Stimulated activated naive CD8-positive, alpha-beta T cell treated with anti-CD3 and anti-CD28 coated beads, Interleukin-15, amount 100 ng/mL, for 72 hours (primary cell): Measurements from ENCODE around the gene ADAMTSL2.

ENCODE experiments used
- ATAC-seq: fragments of 150-1000 bp; cut with Tn5 transposase; 2 replicates; pipeline ENCODE4 v1.10.0; 2021; ENCODE audit warnings: mild to moderate bottlenecking, moderate library complexity
- DNase-seq, 2 donors: peaks; one replicate each; pipeline ENCODE4 v3.0.0; 2021 to 2022
- H3K27ac Mint-ChIP-seq, 2 donors: one replicate each; pipeline ENCODE4 v1.8.0; 2022; ENCODE audit warnings: mild to moderate bottlenecking in 2 of 2, mixed read lengths in 2 of 2, moderate library complexity in 2 of 2
- H3K27me3 Mint-ChIP-seq: one replicate; pipeline ENCODE4 v1.8.0; 2022; ENCODE audit warnings: mixed read lengths
- H3K4me1 Mint-ChIP-seq: one replicate; pipeline ENCODE4 v1.8.0; 2022; ENCODE audit warnings: mild to moderate bottlenecking, mixed read lengths
- H3K4me3 Mint-ChIP-seq, 2 donors: one replicate each; pipeline ENCODE4 v1.8.0; 2022; ENCODE audit warnings: mild to moderate bottlenecking in 2 of 2, mixed read lengths in 2 of 2, moderate library complexity in 1 of 2
- H3K9me3 Mint-ChIP-seq, 2 donors: one replicate each; pipeline ENCODE4 v1.8.0; 2022; ENCODE audit warnings: mixed read lengths in 2 of 2

ADAMTSL2 gene

GRCh38 chr9:133566817-133567216, 32.3 kb downstream of the ADAMTSL2 start:
- Mint-ChIP-seq H3K9me3 (no peaks in the 10 kb centered on the region), H3K27me3 (peaks cover 9% of the 10 kb centered on the region), H3K27ac (no peak overlapping the region), H3K4me3 (no peak overlapping the region), H3K4me1 (peaks cover 7% of the 10 kb centered on the region)
- DNase-seq: no peak
- peak; percentile 33 for ATAC-seq

DNA sequence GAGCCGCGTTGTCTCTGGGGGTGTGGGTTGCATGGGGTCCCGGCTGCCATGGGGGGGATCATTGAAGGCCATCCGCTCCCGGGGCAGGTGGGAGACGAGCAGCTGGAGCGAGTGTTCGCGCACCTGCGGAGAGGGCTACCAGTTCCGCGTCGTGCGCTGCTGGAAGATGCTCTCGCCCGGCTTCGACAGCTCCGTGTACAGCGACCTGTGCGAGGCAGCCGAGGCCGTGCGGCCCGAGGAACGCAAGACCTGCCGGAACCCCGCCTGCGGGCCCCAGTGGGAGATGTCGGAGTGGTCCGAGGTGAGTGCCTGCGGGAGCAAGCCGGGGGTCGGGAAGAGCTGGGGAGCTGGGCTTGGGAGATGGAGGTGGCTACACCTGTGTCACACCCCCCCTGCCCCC, 33.7 kb downstream of the ADAMTSL2 start:
- H3K9me3 Mint-ChIP-seq: no peaks in the 10 kb centered on the region
- no peak for ATAC-seq
- H3K27me3 Mint-ChIP-seq: peaks cover 8% of the 10 kb centered on the region
- H3K4me1 Mint-ChIP-seq: peaks cover 5% of the 10 kb centered on the region
- no peak for DNase-seq
- H3K27ac Mint-ChIP-seq: no peak overlapping the region
- no peak overlapping the region for H3K4me3 Mint-ChIP-seq

DNA sequence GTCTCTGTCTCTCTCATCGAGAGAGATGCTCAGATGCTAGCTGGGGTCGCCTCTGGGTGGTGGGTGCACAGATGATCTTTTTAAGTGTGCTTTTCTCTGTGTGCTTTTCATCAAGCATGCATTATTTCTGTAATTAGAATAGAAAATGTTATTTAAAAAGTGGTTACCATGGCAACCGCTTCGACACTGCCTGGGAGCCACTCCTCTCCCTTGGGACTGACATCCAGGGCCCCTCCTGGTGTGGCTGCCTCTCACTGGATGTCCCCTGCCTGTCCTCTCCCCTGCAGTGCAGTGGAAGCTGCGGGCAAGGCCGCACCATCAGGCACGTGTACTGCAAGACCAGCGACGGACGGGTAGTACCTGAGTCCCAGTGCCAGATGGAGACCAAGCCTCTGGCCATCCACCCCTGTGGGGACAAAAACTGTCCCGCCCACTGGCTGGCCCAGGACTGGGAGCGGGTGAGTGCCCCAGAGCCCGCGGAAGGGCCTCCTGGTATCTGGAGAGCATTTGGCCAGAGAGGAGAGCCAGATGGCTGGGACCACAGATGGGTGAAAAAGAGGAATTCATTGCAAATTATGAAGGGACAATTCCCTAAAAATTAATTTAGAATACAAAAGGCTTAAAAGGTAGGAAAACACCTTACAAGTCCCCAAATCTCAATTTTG, 34.7 kb downstream of the ADAMTSL2 start:
- H3K4me3 Mint-ChIP-seq: no peak overlapping the region
- H3K27me3 Mint-ChIP-seq: no peaks in the 10 kb centered on the region
- DNase-seq (no peak), ATAC-seq (no peak)
- H3K4me1 Mint-ChIP-seq: no peaks in the 10 kb centered on the region
- H3K27ac Mint-ChIP-seq: no peak overlapping the region
- no peaks in the 10 kb centered on the region for H3K9me3 Mint-ChIP-seq

- no peak overlapping the region for H3K4me3 Mint-ChIP-seq
- H3K27ac Mint-ChIP-seq: no peak overlapping the region
- no peaks in the 10 kb centered on the region for H3K9me3 Mint-ChIP-seq
- H3K27me3 Mint-ChIP-seq: peaks cover under 1% of the 10 kb centered on the region
- DNase-seq (no peak), ATAC-seq (no peak)
- H3K4me1 Mint-ChIP-seq: no peaks in the 10 kb centered on the region
Observed at GRCh38 chr9:133569891-133570690, 35.6 kb downstream of the ADAMTSL2 start.

- peaks cover 4% of the 10 kb centered on the region for H3K4me1 Mint-ChIP-seq
- DNase-seq: no peak
- ATAC-seq: no peak
- H3K9me3 Mint-ChIP-seq: no peaks in the 10 kb centered on the region
- H3K4me3 Mint-ChIP-seq: no peak overlapping the region
- H3K27ac Mint-ChIP-seq: no peak overlapping the region
- H3K27me3 Mint-ChIP-seq: peaks cover 6% of the 10 kb centered on the region
Observed at GRCh38 chr9:133570691-133571080, 36.2 kb downstream of the ADAMTSL2 start.

- Mint-ChIP-seq H3K27ac (no peak overlapping the region), H3K4me3 (no peak overlapping the region), H3K4me1 (peaks cover 11% of the 10 kb centered on the region), H3K9me3 (no peaks in the 10 kb centered on the region), H3K27me3 (peaks cover 14% of the 10 kb centered on the region)
- ATAC-seq (no peak), DNase-seq (no peak)
Observed at GRCh38 chr9:133571391-133571890, 36.9 kb downstream of the ADAMTSL2 start.

GRCh38 chr9:133571896-133572595, 37.5 kb downstream of the ADAMTSL2 start:
- no peak for DNase-seq
- no peak overlapping the region for H3K27ac Mint-ChIP-seq
- ATAC-seq: no peak
- H3K27me3 Mint-ChIP-seq: peaks cover 20% of the 10 kb centered on the region
- peaks cover 17% of the 10 kb centered on the region for H3K4me1 Mint-ChIP-seq
- no peaks in the 10 kb centered on the region for H3K9me3 Mint-ChIP-seq
- no peak overlapping the region for H3K4me3 Mint-ChIP-seq

GRCh38 chr9:133572821-133573361, 38.4 kb downstream of the ADAMTSL2 start:
- peaks cover 28% of the 10 kb centered on the region for H3K27me3 Mint-ChIP-seq
- no peak overlapping the region for H3K27ac Mint-ChIP-seq
- no peaks in the 10 kb centered on the region for H3K9me3 Mint-ChIP-seq
- H3K4me3 Mint-ChIP-seq: no peak overlapping the region
- ATAC-seq (no peak), DNase-seq (no peak)
- peaks cover 22% of the 10 kb centered on the region for H3K4me1 Mint-ChIP-seq

GRCh38 chr9:133573791-133574515, 39.4 kb downstream of the ADAMTSL2 start:
- Mint-ChIP-seq H3K27me3 (peaks cover 39% of the 10 kb centered on the region), H3K27ac (peak overlapping the region; percentile 13 to 51), H3K9me3 (no peaks in the 10 kb centered on the region), H3K4me3 (no peak overlapping the region), H3K4me1 (peaks cover 22% of the 10 kb centered on the region)
- ATAC-seq (no peak), DNase-seq (no peak)

DNA sequence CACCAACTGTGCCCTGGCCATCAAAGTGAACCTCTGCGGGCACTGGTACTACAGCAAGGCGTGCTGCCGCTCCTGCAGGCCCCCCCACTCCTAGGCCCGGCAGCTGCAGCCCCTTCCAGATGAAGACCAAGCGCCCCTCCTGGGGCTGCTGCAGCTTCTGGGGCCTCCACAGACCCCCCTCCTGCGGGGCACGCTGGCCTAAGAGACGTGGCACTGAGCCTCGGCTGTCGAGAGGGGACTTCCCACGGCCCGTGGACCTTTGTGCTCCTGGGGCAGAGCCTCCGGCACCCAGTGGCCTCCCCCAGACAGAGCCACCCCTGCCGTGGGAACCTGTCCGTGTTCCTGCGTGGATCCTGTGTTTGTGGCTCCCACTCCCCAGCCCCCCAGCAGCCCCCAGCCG, 40.3 kb downstream of the ADAMTSL2 start:
- peaks cover 47% of the 10 kb centered on the region for H3K27me3 Mint-ChIP-seq
- H3K27ac Mint-ChIP-seq: no peak overlapping the region
- no peaks in the 10 kb centered on the region for H3K9me3 Mint-ChIP-seq
- H3K4me1 Mint-ChIP-seq: peaks cover 22% of the 10 kb centered on the region
- DNase-seq: no peak
- ATAC-seq: no peak
- H3K4me3 Mint-ChIP-seq: no peak overlapping the region

DNA sequence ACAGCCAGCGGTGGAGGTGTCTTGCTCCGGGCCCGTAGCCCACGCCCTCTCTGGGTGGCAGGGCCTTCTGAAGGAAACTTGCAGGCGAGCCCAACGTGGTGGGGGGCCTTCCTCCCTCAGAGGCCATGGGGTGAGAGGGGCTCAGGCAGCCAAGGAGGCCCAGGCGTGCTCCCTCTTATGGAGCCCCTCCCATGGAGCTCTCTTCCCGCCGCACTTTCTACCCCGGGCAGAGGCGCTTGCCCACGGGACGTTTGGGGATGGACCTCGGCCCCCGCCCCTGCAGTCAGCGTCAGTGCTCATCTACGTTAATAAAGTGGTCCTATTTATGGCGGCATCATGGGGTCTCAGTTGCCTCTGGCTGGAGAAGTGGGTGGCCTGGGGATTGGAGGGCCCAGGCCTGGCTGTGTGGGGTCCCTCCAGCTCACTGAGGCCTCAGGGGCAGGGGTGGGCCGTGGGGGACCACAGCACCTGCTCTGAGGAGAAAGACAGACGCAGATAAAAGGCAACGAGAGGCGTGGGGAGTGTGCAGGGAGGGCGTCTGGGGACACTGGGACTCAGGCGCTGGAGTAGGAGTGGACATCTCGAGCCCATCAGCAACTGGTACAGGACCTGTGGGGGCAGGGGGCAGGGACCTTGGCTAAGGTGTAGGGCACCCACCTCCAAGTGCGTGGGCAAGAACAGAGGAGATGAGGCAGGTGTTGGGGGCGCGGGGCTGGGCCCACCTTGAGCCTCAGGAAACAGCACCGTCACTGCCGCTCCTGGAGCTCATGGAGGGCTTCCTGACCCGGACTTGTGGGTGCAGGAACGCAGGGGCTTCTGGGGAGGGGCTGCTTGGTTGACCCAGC, 40.9 kb downstream of the ADAMTSL2 start:
- no peak for DNase-seq
- Mint-ChIP-seq H3K27ac (peak overlapping the region in 1 of 2 donors; percentile 61), H3K4me3 (no peak overlapping the region), H3K9me3 (no peaks in the 10 kb centered on the region), H3K4me1 (peaks cover 22% of the 10 kb centered on the region), H3K27me3 (peaks cover 54% of the 10 kb centered on the region)
- ATAC-seq: no peak

DNA sequence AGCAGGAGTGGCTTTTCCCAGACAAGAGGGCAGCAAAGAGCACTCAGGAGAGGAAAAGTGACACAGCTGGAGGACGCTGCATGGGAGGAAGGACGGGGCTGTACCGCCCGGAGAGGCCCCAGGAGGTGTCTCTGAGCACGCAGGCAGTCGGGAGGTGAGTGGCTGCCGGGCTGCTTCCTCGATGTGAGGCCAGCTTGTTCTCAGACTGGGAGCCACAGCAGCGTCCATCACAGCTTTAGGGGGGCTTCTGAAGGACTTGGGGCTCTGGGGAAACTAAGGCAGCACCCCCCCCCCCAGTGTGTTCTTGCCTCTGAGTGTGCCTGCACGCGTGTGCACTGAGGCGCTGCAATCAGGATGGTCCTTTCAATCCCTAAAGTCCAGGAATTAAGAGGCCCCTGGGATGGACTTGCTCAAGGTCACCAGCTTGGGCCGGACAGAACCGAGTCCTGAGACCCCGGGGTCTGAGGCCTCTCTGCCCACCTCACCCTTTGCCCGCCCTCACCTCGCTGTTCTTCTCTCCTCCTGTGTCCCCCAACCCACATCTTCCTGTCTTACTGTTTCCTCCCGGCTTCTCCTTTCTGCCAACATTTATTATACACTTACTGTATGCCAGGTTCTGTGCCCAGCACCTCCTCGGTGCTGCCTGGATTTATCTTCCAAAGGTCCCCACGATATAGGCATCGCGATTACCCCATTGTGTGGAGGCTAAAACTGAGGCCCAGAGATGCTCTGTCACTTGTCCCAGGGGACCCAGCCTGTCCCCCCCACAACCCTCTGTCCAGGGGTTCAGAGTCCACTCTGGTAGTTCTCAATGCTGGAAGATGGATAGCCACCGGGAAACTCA, 41.7 kb downstream of the ADAMTSL2 start:
- Mint-ChIP-seq H3K27me3 (peaks cover 61% of the 10 kb centered on the region), H3K4me1 (peaks cover 22% of the 10 kb centered on the region), H3K27ac (no peak overlapping the region), H3K9me3 (no peaks in the 10 kb centered on the region), H3K4me3 (peak overlapping the region in 1 of 2 donors; percentile 80)
- ATAC-seq (no peak), DNase-seq (no peak)

DNA sequence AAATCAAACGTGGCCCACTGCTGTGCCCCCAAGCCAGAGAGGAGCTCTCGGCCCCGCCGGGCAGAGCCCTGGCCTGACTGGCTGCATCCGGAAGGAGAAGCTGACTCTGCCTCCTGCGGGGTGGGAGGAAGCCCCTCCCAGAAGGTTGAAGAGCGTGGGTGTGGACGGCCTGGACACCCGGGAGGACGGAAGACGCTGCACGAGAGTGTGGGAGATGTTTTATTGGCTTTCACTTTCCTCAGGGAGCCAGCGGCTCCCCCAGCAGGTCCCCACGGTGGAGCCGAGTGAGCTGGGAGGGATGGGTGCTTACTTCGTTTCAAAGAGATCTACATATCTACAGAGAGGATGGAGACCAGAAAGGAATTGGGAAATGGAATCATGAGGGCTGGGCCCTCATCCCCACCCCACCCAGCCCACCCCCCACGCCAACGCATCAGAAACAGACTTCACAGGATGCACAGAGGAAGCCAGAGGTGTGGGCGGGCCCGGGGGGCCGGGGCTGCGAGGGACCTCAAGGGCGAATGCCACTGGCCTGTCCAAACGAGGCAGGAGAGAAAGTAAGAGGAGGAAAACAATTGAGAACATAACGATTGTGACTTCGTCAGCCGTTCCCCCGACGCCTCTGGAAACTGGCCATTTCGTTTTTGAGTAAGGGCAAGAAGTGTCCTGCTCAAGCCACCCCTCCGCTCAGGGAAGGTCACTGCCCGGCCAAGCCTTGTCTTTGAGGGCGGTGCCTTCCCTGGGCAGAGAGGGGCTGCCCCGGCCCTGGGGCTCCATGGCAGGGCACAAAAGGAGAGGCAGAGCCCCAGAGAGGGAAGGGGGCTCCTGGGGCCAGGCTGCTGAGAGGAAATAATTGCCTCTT, 42.6 kb downstream of the ADAMTSL2 start:
- no peak overlapping the region for H3K27ac Mint-ChIP-seq
- DNase-seq (no peak), ATAC-seq (no peak)
- H3K9me3 Mint-ChIP-seq: no peaks in the 10 kb centered on the region
- peaks cover 22% of the 10 kb centered on the region for H3K4me1 Mint-ChIP-seq
- peaks cover 69% of the 10 kb centered on the region for H3K27me3 Mint-ChIP-seq
- peak overlapping the region in 1 of 2 donors; percentile 80 for H3K4me3 Mint-ChIP-seq
